HG03432 (cell line): ENCODE data around the gene PARD3.
A peak's percentile ranks its signal among the peaks of the same experiment; 100 is the strongest.
"Not testable (repeated sequence)": the region's sequence is repeated elsewhere in the genome, so short reads cannot be mapped to it uniquely, and the experiment has no call there.

Experiments used
- ATAC-seq: cut with Tn5 transposase; IDR thresholded peaks from one replicate; pipeline ENCODE4 v1.9.1; 2021; ENCODE audit warnings: mild to moderate bottlenecking, moderate library complexity; ENCODE audit not compliant: unreplicated experiment

The PARD3 gene

GRCh38 chr10:34654211-34654610, 160.9 kb downstream of the PARD3 start:
- no peak for ATAC-seq

GRCh38 chr10:34653530-34653929, 161.6 kb downstream of the PARD3 start:
- ATAC-seq: no peak

GRCh38 chr10:34651416-34652195, 163.5 kb downstream of the PARD3 start:
- ATAC-seq: no peak

- peak; percentile 67 for ATAC-seq
Measured at GRCh38 chr10:34650156-34650555, 164.9 kb downstream of the PARD3 start.

GRCh38 chr10:34649385-34649784, 165.7 kb downstream of the PARD3 start:
- no peak for ATAC-seq

GRCh38 chr10:34648919-34649318, 166.2 kb downstream of the PARD3 start:
- ATAC-seq: no peak

GRCh38 chr10:34647875-34648865, 166.9 kb downstream of the PARD3 start:
- ATAC-seq: no peak

- no peak for ATAC-seq
Measured at GRCh38 chr10:34647160-34647559, 167.9 kb downstream of the PARD3 start.

- ATAC-seq: no peak
Measured at GRCh38 chr10:34646331-34646730, 168.8 kb downstream of the PARD3 start.

- not testable (repeated sequence) for ATAC-seq
Measured at GRCh38 chr10:34644815-34645214, 170.3 kb downstream of the PARD3 start.

GRCh38 chr10:34644224-34644623, 170.9 kb downstream of the PARD3 start:
- ATAC-seq: no peak

GRCh38 chr10:34643620-34644019, 171.5 kb downstream of the PARD3 start:
- no peak for ATAC-seq

- no peak for ATAC-seq
Measured at GRCh38 chr10:34641913-34642558, 173.1 kb downstream of the PARD3 start.

GRCh38 chr10:34641147-34641912, 173.8 kb downstream of the PARD3 start:
- no peak for ATAC-seq

- peak; percentile 42 for ATAC-seq
Measured at GRCh38 chr10:34638406-34639054, 176.6 kb downstream of the PARD3 start.

GRCh38 chr10:34637418-34637911, 177.6 kb downstream of the PARD3 start:
- peak; percentile 85 for ATAC-seq

- ATAC-seq: no peak
Measured at GRCh38 chr10:34635111-34635510, 180.0 kb downstream of the PARD3 start.

GRCh38 chr10:34633374-34633773, 181.7 kb downstream of the PARD3 start:
- ATAC-seq: no peak

- no peak for ATAC-seq
Measured at GRCh38 chr10:34629084-34629483, 186.0 kb downstream of the PARD3 start.
